Osteocyte (in vitro differentiated cells): ENCODE results near the gene BANP. TPM values are rescaled to one million over a fixed set of nuclear protein-coding genes. Genes with fewer than 3 reads are reported as not detected.
A peak's percentile ranks its signal among the peaks of the same experiment; 100 is the strongest.
"Not testable (repeated sequence)": the region's sequence is repeated elsewhere in the genome, so short reads cannot be mapped to it uniquely, and the experiment has no call there.

Source experiments
- DNase-seq: peaks from one replicate; pipeline ENCODE4 v3.0.0; 2021; ENCODE audit warnings: mixed read lengths; ENCODE audit not compliant: unreplicated experiment; ENCODE audit errors: extremely low spot score
- H3K27ac Mint-ChIP-seq: one replicate; pipeline ENCODE4 v1.8.0; 2021; ENCODE audit warnings: mild to moderate bottlenecking, mixed read lengths; ENCODE audit not compliant: unreplicated experiment
- H3K27me3 Mint-ChIP-seq: one replicate; pipeline ENCODE4 v1.8.0; 2021; ENCODE audit warnings: mixed read lengths; ENCODE audit not compliant: unreplicated experiment
- H3K36me3 Mint-ChIP-seq: one replicate; pipeline ENCODE4 v1.8.0; 2021; ENCODE audit warnings: mixed read lengths; ENCODE audit not compliant: unreplicated experiment
- H3K4me1 Mint-ChIP-seq: one replicate; pipeline ENCODE4 v1.8.0; 2021; ENCODE audit warnings: mixed read lengths; ENCODE audit not compliant: unreplicated experiment
- H3K4me3 Mint-ChIP-seq: one replicate; pipeline ENCODE4 v1.8.0; 2021; ENCODE audit warnings: mild to moderate bottlenecking, moderate library complexity, mixed read lengths; ENCODE audit not compliant: unreplicated experiment
- H3K9me3 Mint-ChIP-seq: one replicate; pipeline ENCODE4 v1.8.0; 2021; ENCODE audit warnings: mixed read lengths; ENCODE audit not compliant: unreplicated experiment
- total RNA-seq: library from RNA; stranded (reverse); gene quantifications from 2 replicates; pipeline ENCODE4 v1.2.1, GENCODE V29; 2021
- TF ChIP-seq, protein P1 (sequence below): fragments of 200-600 bp; sonication (generic); IDR thresholded peaks from 2 replicates; pipeline ENCODE4 v1.5.0; 2021; ENCODE audit warnings: antibody characterized with exemption, mild to moderate bottlenecking, moderate library complexity

BANP gene
- total RNA-seq, 1 donor from 2014 or later, result 20.5 TPM

DNA sequence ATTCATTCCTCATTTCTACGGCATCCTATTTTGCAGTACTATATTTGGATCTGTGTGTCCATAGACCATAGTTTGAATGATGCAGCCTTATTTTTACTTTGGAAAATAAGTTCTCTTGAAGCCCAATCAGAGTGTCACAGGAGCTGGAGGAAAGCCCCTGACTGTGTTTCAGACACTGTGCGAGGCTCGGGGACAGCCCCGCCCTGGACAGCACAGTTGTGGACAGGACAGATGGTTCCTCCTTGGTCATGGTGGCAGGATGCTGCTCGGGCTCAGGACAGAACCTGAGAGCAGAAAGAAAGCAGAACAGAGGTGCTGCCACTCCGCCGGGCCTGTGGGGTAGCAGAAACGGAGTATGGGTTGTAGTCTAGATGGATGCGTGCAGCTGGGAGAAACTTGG lies 22.9 kb downstream of the BANP start:
- TF ChIP-seq, protein P1, sequence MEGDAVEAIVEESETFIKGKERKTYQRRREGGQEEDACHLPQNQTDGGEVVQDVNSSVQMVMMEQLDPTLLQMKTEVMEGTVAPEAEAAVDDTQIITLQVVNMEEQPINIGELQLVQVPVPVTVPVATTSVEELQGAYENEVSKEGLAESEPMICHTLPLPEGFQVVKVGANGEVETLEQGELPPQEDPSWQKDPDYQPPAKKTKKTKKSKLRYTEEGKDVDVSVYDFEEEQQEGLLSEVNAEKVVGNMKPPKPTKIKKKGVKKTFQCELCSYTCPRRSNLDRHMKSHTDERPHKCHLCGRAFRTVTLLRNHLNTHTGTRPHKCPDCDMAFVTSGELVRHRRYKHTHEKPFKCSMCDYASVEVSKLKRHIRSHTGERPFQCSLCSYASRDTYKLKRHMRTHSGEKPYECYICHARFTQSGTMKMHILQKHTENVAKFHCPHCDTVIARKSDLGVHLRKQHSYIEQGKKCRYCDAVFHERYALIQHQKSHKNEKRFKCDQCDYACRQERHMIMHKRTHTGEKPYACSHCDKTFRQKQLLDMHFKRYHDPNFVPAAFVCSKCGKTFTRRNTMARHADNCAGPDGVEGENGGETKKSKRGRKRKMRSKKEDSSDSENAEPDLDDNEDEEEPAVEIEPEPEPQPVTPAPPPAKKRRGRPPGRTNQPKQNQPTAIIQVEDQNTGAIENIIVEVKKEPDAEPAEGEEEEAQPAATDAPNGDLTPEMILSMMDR, result no peak
- Mint-ChIP-seq H3K9me3 (peaks cover 20% of the 10 kb centered on the region), H3K4me1 (peaks cover 16% of the 10 kb centered on the region), H3K27me3 (no peaks in the 10 kb centered on the region), H3K27ac (no peak overlapping the region), H3K36me3 (peaks cover 18% of the 10 kb centered on the region), H3K4me3 (no peak overlapping the region)
- no peak for DNase-seq

DNA sequence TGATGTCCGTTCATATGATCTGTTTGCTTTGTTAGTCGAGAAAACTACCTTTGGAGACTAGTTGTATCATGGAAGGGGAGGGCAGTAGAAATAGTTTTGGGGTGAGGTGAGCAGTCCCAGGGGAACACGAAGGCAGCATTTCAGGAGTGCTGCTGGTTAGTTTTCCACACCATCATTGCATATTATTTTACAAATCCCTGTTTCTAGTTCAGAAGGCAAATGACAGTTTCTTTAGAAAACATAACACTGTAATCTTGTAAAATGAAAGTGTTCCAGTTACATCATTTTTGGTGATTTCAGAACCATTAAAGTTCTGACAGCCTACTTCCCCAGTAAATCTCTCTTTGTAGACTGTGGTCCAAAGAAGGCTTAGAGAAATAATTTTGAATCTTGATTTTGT lies 25.4 kb downstream of the BANP start:
- peaks cover 16% of the 10 kb centered on the region for H3K36me3 Mint-ChIP-seq
- no peaks in the 10 kb centered on the region for H3K27me3 Mint-ChIP-seq
- DNase-seq, result no peak
- peak overlapping the region; percentile 65 for H3K27ac Mint-ChIP-seq
- H3K4me3 Mint-ChIP-seq, result peak overlapping the region; percentile 10
- H3K4me1 Mint-ChIP-seq, result peaks cover 11% of the 10 kb centered on the region
- TF ChIP-seq, protein P1, result no peak
- H3K9me3 Mint-ChIP-seq, result peaks cover 12% of the 10 kb centered on the region

DNA sequence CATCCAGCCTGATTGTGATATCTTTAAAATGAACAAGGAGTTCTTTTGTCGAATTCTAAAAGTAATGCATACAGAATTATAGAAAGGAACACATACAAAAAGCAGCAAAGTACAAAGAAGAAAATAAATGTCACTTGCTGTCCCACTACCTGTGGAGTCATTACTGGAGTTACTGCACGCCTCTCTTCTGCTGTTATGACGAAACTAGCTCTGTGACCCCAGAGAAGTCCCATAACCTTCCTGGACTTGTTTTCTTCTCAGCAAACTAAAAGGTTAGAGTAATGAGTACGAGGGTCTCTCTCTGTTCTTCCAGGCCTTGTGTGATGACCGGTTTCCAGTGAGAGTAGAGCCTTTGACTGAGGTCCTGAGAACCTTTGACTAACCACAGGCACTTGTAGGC lies 26.9 kb downstream of the BANP start:
- Mint-ChIP-seq H3K4me3 (no peak overlapping the region), H3K9me3 (peaks cover under 1% of the 10 kb centered on the region), H3K36me3 (peaks cover 18% of the 10 kb centered on the region), H3K4me1 (peaks cover 11% of the 10 kb centered on the region), H3K27ac (no peak overlapping the region), H3K27me3 (no peaks in the 10 kb centered on the region)
- DNase-seq, result no peak
- TF ChIP-seq, protein P1, result no peak

DNA sequence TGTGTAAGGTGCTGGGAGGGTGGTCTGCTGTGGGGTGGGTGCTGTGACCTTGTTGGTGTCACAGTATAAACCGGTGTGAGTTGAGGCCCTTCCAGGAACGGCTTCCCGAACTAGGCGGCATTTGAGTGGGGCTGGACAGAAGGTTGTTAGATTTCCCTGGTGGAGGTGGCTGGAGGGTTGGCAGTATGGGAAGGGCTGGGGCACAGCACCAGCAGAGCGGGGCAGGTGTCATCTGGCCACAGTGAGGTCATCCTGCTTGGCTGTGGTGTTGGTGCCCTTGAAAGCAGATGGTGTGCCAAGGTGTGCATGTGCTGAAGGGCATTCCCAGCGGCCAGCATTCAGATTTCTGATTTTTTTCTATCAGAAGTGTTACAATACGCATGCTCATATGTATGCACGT lies 28.1 kb downstream of the BANP start:
- H3K4me3 Mint-ChIP-seq, result no peak overlapping the region
- TF ChIP-seq, protein P1, result no peak
- no peak for DNase-seq
- no peaks in the 10 kb centered on the region for H3K9me3 Mint-ChIP-seq
- H3K4me1 Mint-ChIP-seq, result peaks cover 15% of the 10 kb centered on the region
- H3K36me3 Mint-ChIP-seq, result peaks cover 20% of the 10 kb centered on the region
- no peak overlapping the region for H3K27ac Mint-ChIP-seq
- no peaks in the 10 kb centered on the region for H3K27me3 Mint-ChIP-seq

DNA sequence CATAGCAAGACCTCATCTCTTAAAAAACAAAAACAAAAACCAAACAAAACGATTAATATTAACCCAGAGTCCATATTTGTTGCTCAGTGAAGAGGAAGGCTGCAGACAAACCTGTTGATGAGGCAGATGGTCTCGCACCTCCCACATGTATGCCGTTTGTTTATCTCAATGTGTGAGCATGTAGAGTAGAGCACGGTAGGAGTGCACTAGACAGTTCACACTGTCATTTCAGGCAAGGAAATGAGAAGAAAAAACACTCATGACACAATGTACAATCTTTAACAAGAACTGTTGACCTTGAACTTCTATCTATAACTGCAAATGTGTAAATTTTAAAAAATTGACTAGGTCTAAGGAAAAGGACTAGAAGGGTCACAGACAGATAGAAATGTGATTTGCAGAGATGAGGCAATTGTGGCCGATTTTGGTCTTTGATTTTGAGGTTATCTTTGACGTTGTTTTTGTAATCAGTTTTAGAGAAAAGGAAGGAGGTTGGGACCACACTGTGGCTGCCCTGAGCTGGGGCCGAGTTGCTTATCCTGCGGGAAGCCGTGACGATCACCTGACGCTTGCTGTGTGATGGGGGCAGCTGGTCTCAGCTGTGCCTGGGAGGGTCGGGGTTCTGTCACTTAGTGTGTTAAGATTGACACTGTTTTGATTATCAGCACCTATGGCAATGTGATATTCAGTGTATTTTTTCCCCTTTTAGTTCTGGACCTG lies 28.8 kb downstream of the BANP start:
- not testable (repeated sequence) for H3K27me3 Mint-ChIP-seq, H3K9me3 Mint-ChIP-seq, H3K27ac Mint-ChIP-seq, H3K4me3 Mint-ChIP-seq, DNase-seq
- Mint-ChIP-seq H3K4me1 (peaks cover 15% of the 10 kb centered on the region), H3K36me3 (peaks cover 26% of the 10 kb centered on the region)

DNA sequence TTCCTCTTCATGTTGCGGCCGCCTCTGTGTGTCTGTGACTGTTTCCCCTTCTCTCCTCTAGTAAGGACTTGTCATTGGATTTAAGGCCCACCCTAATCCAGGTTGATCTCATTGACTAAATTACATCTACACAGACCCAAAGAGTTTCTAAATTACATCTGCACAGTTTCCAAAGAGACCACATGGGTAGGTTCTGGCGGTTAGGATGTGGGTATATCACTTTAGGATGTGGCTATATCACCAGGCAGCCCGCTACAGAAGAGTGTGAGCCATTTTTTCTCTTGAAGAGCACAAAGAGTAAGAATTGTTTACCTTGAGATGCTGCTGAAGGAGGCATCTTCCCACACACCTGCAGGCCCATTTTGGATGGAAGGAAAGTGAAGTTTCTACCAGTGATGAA lies 30.1 kb downstream of the BANP start:
- DNase-seq, H3K27me3 Mint-ChIP-seq, H3K9me3 Mint-ChIP-seq, H3K27ac Mint-ChIP-seq, H3K4me3 Mint-ChIP-seq: not testable (repeated sequence)
- Mint-ChIP-seq H3K36me3 (peaks cover 30% of the 10 kb centered on the region), H3K4me1 (peaks cover 12% of the 10 kb centered on the region)
